Measurements from ENCODE around the gene TMCC3.

Gene TMCC3

GRCh38 chr12:94532490-94533422 lies 117.6 kb downstream of the TMCC3 start:
- DNase-seq (ENCODE audit: low spot score) = peak; percentile 65

GRCh38 chr12:94531196-94531720 lies 119.1 kb downstream of the TMCC3 start:
- DNase-seq (ENCODE audit: low spot score) = no peak

- DNase-seq (ENCODE audit: low spot score) = no peak
These were observed 124.4 kb downstream of the TMCC3 start for GRCh38 chr12:94525951-94526350.
